OCI-LY7 (cell line): ENCODE data around the gene ATXN1.

Source experiments
- EZH2phosphoT487 ChIP-seq: fragments of 200-600 bp; sonication (generic); IDR thresholded peaks from 2 replicates; pipeline ENCODE4 v1.6.1; 2018; ENCODE audit warnings: low read depth, borderline replicate concordance, mild to moderate bottlenecking, mixed run types, antibody characterized with exemption, low read length, moderate library complexity, mixed read lengths
- TF ChIP-seq, protein P1 (sequence below): fragments of 200-600 bp; sonication (generic); conservative IDR thresholded peaks from 2 replicates; pipeline ENCODE4 v1.5.1; 2014; ENCODE audit warnings: mild to moderate bottlenecking, antibody characterized with exemption, low read length, moderate library complexity, mixed read lengths

DNA sequence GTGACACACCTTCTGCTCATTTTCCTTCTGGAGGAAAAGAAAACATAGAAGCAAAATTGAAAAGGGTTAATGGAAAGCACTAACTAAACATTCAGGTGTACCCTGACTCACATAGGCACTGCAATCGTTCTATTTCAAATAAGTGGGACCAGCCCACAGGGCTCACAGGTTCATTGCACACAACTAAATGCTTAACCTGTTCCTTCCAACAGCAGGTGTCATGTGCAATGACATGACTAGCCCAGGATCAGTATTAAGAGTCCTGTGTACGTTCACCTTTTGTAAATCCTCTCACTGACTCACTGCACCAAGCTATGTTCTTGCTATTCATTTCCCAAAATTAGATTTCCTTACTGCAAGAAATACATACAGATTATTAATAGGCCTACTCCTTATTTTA lies 371.6 kb downstream of the ATXN1 start:
- TF ChIP-seq, protein P1, sequence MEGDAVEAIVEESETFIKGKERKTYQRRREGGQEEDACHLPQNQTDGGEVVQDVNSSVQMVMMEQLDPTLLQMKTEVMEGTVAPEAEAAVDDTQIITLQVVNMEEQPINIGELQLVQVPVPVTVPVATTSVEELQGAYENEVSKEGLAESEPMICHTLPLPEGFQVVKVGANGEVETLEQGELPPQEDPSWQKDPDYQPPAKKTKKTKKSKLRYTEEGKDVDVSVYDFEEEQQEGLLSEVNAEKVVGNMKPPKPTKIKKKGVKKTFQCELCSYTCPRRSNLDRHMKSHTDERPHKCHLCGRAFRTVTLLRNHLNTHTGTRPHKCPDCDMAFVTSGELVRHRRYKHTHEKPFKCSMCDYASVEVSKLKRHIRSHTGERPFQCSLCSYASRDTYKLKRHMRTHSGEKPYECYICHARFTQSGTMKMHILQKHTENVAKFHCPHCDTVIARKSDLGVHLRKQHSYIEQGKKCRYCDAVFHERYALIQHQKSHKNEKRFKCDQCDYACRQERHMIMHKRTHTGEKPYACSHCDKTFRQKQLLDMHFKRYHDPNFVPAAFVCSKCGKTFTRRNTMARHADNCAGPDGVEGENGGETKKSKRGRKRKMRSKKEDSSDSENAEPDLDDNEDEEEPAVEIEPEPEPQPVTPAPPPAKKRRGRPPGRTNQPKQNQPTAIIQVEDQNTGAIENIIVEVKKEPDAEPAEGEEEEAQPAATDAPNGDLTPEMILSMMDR = no peak
- TF ChIP-seq EZH2phosphoT487 = no peak
